GM15510 (cell line): ENCODE data around the gene SBNO2.

Experiments
- POLR2A ChIP-seq: IDR thresholded peaks from 3 replicates; pipeline ENCODE4 v1.6.1; 2011; ENCODE audit warnings: borderline replicate concordance; ENCODE audit not compliant: insufficient read length; ENCODE audit errors: extremely low read depth

The SBNO2 gene

GRCh38 chr19:1105873-1106840 lies 67.9 kb downstream of the SBNO2 start:
- TF ChIP-seq POLR2A = no peak

- TF ChIP-seq POLR2A = no peak
Measured at GRCh38 chr19:1105008-1105872, 68.8 kb downstream of the SBNO2 start.

GRCh38 chr19:1104311-1105007 lies 69.6 kb downstream of the SBNO2 start:
- no peak for TF ChIP-seq POLR2A

GRCh38 chr19:1103708-1104310 lies 70.3 kb downstream of the SBNO2 start, which contains the start of gene GPX4:
GPX4 (plus strand) TSS chr19:1103994; CDS start chr19:1104044, 50 bp downstream.
- peak; percentile 97 for TF ChIP-seq POLR2A

- no peak for TF ChIP-seq POLR2A
Measured at GRCh38 chr19:1103132-1103707, 70.8 kb downstream of the SBNO2 start.

- peak; percentile 24 for TF ChIP-seq POLR2A
Measured at GRCh38 chr19:1102407-1103131, 71.5 kb downstream of the SBNO2 start.

- TF ChIP-seq POLR2A = no peak
Measured at GRCh38 chr19:1101337-1101698, 72.8 kb downstream of the SBNO2 start.

- TF ChIP-seq POLR2A = no peak
Measured at GRCh38 chr19:1098177-1099051, 75.7 kb downstream of the SBNO2 start.

- TF ChIP-seq POLR2A = no peak
Measured at GRCh38 chr19:1097810-1098176, 76.3 kb downstream of the SBNO2 start.

- TF ChIP-seq POLR2A = peak; percentile 83
Measured at GRCh38 chr19:1094978-1095701, 78.9 kb downstream of the SBNO2 start, which contains the start of gene POLR2E. POLR2E (minus strand) TSS chr19:1095375; CDS start chr19:1095315, 60 bp downstream.

- no peak for TF ChIP-seq POLR2A
Measured at GRCh38 chr19:1094655-1094977, 79.5 kb downstream of the SBNO2 start.
